ENCODE data around the gene C8A. TPM values are rescaled to one million over a fixed set of nuclear protein-coding genes. Genes with fewer than 3 reads are reported as not detected.

The C8A gene
- total and polyA plus RNA-seq, 10 of the 15 experiments (the other 5 are each of a cell fraction or from before 2014, with no cell fraction given) = not detected

DNA sequence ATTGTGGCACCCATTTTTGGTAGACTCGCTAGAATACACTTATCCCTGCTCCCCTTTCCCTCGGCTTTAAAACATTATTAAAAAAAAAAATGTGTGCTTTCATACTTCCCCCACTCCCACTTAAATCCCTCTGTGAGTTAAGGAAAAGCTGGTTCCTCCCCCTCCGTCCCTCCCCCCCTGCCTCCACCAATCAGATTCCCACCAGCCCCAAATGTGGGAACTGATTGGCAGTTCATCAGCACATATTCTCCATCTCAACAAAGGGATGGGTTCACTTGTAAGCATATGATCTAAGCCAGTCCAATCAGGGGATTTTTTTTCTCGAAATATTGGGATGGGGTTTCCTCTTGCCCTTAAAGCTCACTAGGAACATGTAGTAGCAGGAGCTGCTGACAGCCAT is 24.5 kb upstream of the C8A start:
- ChIA-PET CTCF (interaction anchor here (0.9 to 3.7 kb wide), 4 partner anchors 9 to 545 kb away, joined by 3 to 20 read pairs (median 6); no protein-coding TSS in a partner anchor), POLR2A (no interaction called here), SMC1A (ENCODE audit: uncharacterized antibody, unreplicated experiment) (interaction anchor here (0.6 to 1.2 kb wide), 4 partner anchors 49 to 231 kb away, joined by 3 to 4 read pairs (median 3); no protein-coding TSS in a partner anchor), RAD21 (ENCODE audit: unreplicated experiment) (interaction anchor here (0.7 kb wide), 1 partner anchor 207 kb away, joined by 3 read pairs; no protein-coding TSS in a partner anchor)
- Histone ChIP-seq H3K9me3 (replicated peaks; ENCODE audit: control insufficient read depth, insufficient read depth, low read length) (no peaks in the 10 kb centered on the region), H3K27me3 (replicated peaks in 1 of 2; ENCODE audit: control insufficient read depth in 2 of 2, insufficient read depth in 2 of 2, low read length in 1 of 2) (peaks cover 0 to 1% of the 10 kb centered on the region in 2 experiments; a peak in 2 of 4 replicates), H3K79me2 (ENCODE audit: control insufficient read depth, insufficient read depth, low read length) (no peaks in the 10 kb centered on the region), H4K20me1 (ENCODE audit: control insufficient read depth, insufficient read depth) (no peaks in the 10 kb centered on the region), H3K36me3 (ENCODE audit: control insufficient read depth in 2 of 2, insufficient read depth in 2 of 2, low read length in 1 of 2) (no peaks in the 10 kb centered on the region), H3K27ac (ENCODE audit: control insufficient read depth, insufficient read depth) (no peak overlapping the region), H3K4me3 (no peak overlapping the region), H3K4me2 (ENCODE audit: control insufficient read depth, insufficient read depth) (no peak overlapping the region), H3K4me1 (ENCODE audit: control insufficient read depth, insufficient read depth, low read length) (no peaks in the 10 kb centered on the region), H2AFZ (ENCODE audit: control insufficient read depth, low read depth, low read length) (no peak overlapping the region), H3K9ac (ENCODE audit: control insufficient read depth, insufficient read depth, low read length) (no peak overlapping the region)
- BruUV-seq (replicated peaks) = no TSS peak
- no peak for TF ChIP-seq SIX5 (IDR thresholded peaks at IDR 0.05; ENCODE audit: low read depth, low read length, severe bottlenecking)
- no peak for TF ChIP-seq ATF7 (IDR thresholded peaks at IDR 0.05; ENCODE audit: low read depth)
- TF ChIP-seq NFYA (IDR thresholded peaks at IDR 0.05; ENCODE audit: borderline replicate concordance, low read depth, low read length) = no peak
- TF ChIP-seq, protein P1, sequence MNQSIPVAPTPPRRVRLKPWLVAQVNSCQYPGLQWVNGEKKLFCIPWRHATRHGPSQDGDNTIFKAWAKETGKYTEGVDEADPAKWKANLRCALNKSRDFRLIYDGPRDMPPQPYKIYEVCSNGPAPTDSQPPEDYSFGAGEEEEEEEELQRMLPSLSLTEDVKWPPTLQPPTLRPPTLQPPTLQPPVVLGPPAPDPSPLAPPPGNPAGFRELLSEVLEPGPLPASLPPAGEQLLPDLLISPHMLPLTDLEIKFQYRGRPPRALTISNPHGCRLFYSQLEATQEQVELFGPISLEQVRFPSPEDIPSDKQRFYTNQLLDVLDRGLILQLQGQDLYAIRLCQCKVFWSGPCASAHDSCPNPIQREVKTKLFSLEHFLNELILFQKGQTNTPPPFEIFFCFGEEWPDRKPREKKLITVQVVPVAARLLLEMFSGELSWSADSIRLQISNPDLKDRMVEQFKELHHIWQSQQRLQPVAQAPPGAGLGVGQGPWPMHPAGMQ (IDR thresholded peaks at IDR 0.05; ENCODE audit: borderline replicate concordance) = no peak
- TF ChIP-seq, protein P2, sequence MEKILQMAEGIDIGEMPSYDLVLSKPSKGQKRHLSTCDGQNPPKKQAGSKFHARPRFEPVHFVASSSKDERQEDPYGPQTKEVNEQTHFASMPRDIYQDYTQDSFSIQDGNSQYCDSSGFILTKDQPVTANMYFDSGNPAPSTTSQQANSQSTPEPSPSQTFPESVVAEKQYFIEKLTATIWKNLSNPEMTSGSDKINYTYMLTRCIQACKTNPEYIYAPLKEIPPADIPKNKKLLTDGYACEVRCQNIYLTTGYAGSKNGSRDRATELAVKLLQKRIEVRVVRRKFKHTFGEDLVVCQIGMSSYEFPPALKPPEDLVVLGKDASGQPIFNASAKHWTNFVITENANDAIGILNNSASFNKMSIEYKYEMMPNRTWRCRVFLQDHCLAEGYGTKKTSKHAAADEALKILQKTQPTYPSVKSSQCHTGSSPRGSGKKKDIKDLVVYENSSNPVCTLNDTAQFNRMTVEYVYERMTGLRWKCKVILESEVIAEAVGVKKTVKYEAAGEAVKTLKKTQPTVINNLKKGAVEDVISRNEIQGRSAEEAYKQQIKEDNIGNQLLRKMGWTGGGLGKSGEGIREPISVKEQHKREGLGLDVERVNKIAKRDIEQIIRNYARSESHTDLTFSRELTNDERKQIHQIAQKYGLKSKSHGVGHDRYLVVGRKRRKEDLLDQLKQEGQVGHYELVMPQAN (conservative IDR thresholded peaks at IDR 0.05) = no peak
- TF ChIP-seq RAD21 (IDR thresholded peaks at IDR 0.05; ENCODE audit: insufficient read depth, low read depth, low read length) = no peak
- TF ChIP-seq NFXL1 (IDR thresholded peaks at IDR 0.05; ENCODE audit: borderline replicate concordance) = no peak
- no peak for TF ChIP-seq YY1 (IDR thresholded peaks at IDR 0.05; ENCODE audit: low read depth, low read length)
- no peak for TF ChIP-seq GATAD2B (conservative IDR thresholded peaks at IDR 0.05; ENCODE audit: low read depth)
- TF ChIP-seq EGR1 (IDR thresholded peaks at IDR 0.05; ENCODE audit: borderline replicate concordance in 1 of 2, low read depth in 2 of 2, low read length in 2 of 2) = no peak
- TF ChIP-seq POLR2A (IDR thresholded peaks at IDR 0.05; ENCODE audit: low read depth, low read length) = no peak
- no peak for TF ChIP-seq SREBF2 (IDR thresholded peaks at IDR 0.05; ENCODE audit: low read length)
- TF ChIP-seq ZNF207 (IDR thresholded peaks at IDR 0.05; ENCODE audit: borderline replicate concordance) = no peak
- no peak for TF ChIP-seq GABPA (IDR thresholded peaks at IDR 0.05; ENCODE audit: low read depth)
- no peak for TF ChIP-seq ZBED1 (IDR thresholded peaks at IDR 0.05; ENCODE audit: borderline replicate concordance)
- no peak for TF ChIP-seq ZNF217 (IDR thresholded peaks at IDR 0.05)
- no peak for TF ChIP-seq SMAD5 (IDR thresholded peaks at IDR 0.05; ENCODE audit: low read depth)
- TF ChIP-seq ESRRA (IDR thresholded peaks at IDR 0.05; ENCODE audit: low read length) = no peak
- DNase-seq (ENCODE audit: low read depth, low spot score) (no peak), FAIRE-seq (no peak), ATAC-seq (no peak)
- WGBS (ENCODE audit: insufficient coverage, insufficient replicate concordance, low lambda C conversion rate, missing lambda C conversion rate) = 29% methylated on average over 4 of the region's 4 CpGs
- intact Hi-C loops (cut with micrococcal nuclease; ENCODE audit: unreplicated experiment) (loop anchor here (5.0 kb wide), 1 partner anchor 1717 kb away; the partner anchor contains the start of gene OMA1), in situ Hi-C loops (cut with MboI) (loop anchor here (25.0 kb wide), 1 partner anchor 1732 kb away; no protein-coding TSS in a partner anchor)

Measured in GM12878 (cell line).